HG03460 (cell line): Measurements from ENCODE around the gene SLC51A.
A peak's percentile ranks its signal among the peaks of the same experiment; 100 is the strongest.
"Not testable (repeated sequence)": the region's sequence is repeated elsewhere in the genome, so short reads cannot be mapped to it uniquely, and the experiment has no call there.

Source experiments
- ATAC-seq: cut with Tn5 transposase; IDR thresholded peaks from one replicate; pipeline ENCODE4 v1.9.1; 2021; ENCODE audit not compliant: unreplicated experiment

Gene SLC51A

DNA sequence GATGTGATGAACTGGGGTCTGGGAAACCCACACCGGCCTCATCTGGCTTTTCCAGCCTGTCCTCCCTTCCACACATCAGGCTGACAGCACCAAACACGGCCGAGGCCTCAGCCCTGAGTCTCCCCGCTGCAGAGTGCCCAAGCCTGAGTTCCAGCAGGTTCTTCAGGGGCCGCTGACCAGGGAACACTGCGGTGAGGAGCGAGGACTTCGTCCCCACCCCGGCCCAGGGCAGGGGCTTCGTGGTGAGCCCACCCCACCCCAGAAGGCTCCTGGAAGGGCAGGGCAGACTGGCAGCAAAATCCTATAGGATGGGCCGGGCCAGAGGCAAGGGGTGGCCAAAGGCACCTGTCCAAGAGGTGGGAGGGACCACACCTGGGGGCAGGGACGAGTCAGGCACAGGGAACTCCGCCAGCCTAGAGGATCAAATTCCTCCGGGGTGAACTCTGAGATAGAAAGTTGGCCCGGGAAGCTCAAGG, at the start of gene SLC51A:
TSS of gene SLC51A (plus strand) at position 446 of the 476 bp plus-strand sequence. CDS start 179 bp downstream, outside the sequence.
- no peak for ATAC-seq

DNA sequence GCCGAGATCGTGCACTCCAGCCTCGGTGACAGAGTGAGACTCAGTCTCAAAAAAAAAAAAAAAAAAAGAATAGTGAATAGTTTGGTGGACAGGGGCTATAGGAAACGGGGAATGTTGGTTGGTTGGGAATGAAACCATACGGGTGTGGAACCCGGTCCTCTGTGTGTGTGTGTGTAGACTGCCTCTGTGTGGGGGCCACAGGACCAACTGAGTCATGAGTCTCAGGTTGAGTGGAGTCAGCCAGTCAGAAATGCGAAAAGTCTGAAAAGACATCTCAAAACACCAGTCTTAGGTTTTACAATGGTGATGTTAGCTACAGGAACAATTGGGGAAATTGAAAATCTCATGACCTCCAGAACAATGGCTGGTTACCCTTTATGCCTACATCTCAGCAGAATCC, 49.6 kb upstream of the SLC51A start:
- no peak for ATAC-seq

DNA sequence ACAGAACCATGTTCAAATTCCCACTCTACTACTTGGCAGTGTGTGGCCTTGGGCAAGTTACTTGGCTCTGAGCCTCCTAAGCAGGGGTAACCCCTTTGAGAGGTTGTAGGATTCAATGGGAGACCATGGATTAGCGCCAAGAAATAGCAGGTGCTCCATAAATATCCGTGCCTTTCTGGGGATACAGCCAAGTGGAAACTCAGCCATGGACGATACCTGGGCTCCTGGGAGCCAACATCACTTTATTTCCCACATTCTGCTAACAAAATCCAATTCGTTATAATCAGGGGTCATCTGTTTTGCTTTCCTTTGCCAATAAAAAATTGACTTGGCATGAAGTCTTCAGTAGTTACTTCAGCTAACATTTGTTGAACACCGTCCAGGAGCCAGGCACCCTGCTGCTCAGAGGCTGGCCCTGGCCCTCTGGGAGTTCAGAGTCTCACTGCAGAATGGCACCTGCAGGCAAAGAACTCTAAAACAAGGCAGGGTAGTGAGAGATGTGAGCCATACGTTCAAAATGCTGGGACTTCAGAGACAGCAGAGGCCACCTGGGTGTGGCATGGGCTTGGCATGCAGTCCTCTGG, 47.4 kb upstream of the SLC51A start:
- ATAC-seq = no peak

DNA sequence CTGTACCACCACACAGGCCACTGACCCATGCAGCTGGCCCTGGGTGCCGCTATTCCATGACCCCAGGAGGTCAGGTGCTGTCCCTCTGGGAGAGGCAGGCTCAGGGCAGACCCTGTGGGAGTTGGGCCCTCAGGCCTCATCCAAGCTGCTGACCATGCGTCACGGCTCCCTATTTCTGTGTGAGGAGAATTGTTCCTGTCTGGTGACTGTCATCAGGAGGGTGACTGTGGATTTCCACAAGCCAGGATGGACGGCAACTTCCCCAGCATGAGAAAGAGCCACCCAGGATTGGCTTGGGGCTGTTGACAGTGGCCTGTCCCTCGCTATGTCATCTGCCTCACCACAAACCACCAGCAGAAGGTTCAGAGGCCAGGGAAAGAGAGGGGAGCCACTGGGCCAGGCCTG, 46.5 kb upstream of the SLC51A start:
- ATAC-seq = no peak

DNA sequence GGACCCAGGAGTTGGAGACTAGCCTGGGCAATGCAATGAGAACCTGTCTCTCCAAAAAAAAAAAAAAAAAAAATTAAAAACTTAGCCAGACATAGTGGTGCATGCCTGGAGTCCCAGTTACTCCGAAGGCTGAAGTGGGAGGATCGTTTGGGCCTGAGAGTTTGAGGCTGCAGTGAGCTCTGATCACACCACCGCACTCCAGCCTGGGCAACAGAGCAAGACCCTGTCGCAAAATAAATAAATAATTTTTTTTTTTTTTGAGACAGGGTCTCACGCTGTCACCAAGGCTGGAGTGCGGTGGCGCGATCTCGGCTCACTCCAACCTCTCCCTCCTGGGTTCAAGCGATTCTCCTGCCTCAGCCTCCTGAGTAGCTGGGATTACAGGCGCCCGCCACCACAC, 46.0 kb upstream of the SLC51A start:
- not testable (repeated sequence) for ATAC-seq

DNA sequence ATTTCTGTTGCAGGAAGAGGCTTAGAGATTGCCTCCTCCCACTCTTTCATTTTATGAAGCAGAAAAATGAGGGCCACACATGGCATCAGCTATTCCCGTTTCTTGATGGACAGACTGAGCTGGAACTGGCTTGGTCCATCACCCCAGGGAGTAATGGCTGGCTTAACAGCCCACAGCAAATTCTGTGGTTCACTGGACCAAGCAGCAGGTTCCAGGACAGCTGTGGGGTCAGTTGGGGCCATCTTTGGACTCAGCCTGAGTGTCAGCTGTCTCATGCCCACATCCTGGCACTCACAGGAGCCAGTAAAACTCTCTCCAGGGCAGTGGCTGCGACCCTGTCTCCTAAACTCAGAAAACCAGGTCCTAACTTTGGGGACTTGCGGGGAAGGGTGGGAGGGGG, 41.7 kb upstream of the SLC51A start:
- no peak for ATAC-seq

DNA sequence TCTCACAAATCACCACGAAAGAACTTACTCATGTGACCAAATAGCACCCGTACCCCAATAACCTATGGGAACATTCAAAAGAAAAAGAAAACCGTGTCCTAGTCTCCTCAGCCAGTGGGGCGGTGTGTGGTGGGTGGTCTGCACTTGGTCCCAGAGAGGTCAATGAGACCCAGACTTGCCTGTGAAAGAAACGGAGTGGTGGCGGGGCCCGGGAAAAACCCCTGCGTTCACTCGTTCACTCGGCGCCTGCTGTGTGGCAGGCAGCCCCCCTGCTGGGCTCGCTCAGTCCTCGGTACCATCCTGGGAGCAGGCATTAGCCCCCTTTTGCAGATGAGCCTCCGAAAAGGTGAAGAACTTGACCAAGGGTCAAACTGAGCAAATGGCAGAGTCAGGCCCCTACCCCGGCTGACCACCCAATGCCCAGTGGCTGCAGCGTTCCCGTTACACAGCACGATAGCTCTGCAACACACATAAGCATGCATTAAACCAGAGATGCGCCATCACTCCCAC, 41.2 kb upstream of the SLC51A start:
- no peak for ATAC-seq

DNA sequence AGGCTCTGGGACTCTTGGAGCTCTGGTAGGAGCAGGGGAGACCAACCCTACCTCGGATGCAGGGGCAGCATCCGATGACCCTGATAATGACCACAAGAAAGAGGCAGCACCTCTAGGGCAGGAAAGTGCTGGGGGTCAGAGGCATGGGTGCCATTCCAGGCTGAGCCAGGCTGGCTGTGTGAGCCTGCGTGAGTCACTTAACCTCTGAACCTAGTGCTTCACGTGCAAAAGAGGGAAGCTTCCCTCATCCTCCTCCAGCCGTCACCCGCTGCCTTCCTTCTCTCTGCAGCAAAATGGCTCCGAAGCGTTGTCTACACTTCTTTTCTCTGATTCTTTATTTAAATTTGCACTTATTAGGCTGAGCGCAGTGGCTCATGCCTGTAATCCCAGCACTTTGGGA, 40.6 kb upstream of the SLC51A start:
- no peak for ATAC-seq

DNA sequence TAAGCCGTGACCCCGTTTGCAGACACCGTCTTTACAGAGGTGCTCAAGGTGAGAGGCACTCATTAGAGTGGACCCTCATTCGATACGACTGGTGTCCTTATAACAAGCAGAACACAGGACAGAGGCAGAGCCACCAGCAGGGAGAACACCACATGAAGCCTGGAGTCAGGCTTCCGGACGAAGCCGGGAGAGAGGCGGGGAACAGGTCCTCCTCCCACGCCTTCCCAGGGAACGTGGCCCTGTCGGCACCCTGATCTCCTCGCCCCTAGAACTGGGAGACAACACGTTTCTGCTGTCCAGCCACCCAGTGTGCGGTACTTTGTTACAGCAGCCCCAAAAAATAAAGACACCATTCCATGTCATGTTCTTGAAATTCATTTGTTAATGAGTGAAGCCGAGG, 38.8 kb upstream of the SLC51A start:
- ATAC-seq = no peak

DNA sequence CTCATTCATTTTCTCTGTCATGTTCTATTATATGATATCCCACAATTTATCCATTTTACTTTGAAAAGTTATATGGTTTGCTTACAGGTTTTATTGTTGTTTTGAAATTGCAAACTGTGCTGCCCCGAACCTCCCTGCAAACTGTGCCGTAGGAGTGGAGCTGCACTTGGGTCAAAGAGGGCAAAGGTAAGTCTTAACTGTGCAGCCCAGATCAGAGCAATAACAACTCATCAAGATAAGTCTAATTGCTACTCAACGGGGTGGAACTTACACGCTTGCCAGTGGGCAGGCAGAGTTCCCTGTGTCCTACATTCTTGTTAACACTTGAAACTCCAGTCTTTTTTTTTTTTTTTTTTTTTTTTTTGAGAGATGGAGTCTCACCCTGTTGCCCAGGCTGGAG, 38.4 kb upstream of the SLC51A start:
- no peak for ATAC-seq

DNA sequence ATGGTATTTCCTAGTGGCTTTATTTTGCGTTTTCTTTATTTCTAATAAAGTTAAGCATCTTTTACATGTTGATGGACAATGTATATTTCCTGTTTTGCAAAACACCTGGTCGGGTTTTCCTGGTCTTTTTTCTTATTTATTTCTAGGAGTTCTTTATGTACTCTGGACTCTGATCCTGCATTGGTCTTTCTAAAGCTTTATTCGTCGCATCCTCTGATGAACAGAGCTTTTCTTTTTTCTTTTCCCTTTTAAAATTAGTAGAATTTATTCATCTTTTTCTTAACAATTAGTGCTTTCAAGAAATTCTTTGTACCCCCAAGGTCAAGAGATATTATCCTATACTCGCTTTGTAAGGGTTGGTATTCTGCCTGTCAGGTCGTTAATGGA, 37.3 kb upstream of the SLC51A start:
- ATAC-seq = no peak

DNA sequence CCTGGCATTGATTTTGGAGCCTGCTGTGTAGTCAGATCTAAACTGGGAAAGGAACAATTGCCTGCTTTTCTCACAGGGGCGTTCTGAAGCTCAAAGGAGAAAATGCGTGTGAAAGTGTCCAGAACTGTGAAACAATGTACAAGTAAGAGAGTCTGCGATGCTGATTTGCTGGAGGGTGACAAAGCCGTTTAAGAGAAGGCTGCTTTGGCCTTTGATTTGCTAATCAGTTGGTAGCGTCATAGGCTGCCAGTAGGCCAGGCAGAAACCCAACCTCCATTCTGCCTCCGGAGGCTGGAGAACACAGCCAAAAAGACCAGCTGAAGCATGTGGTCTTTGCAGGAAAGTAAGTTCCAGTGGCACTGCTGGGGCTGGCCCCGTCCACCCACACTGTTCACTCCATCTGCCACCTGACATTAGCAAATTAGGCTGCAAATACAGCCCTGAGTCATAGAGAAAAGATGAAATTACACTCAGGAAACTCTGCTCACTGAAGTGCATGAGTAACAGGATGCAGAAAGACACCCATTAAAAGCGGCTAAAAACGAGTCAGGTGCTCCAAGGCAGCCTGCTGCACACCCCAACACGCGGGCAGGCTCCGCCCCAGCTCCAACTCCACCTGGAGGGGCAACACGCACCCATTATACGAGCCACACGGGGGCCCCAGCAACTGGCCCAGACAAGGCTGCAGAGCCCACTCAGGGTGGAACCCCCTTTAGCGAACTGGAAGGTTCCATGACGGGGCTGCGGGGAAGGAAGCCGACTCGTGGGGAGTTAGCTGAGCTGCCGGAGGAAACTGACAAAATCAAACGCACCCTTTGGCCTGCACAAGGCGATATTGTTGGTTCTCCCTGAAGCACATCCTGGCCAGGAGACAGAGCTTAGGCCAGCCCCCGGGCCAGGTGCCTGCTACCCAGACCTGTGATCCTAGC, 36.7 kb upstream of the SLC51A start:
- ATAC-seq = peak; percentile 66

DNA sequence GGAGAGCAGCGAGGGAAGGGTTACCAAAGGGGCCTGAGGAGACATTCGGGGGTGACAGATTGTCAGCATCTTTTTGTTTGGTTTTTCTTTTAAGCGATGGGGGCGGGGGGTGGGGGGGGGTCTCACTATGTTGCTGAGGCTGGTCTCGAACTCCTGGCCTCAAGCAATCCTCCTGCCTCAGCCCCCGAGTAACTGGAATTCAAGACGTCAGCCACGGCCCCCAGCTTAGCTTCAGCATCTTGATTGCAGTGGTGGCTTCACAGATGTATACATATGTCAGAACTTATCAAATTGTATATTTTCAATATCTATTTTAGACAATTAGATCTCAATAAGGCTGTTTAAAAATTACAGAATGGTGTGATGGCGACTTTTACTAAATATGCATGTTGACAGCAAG, 36.0 kb upstream of the SLC51A start:
- ATAC-seq = no peak

DNA sequence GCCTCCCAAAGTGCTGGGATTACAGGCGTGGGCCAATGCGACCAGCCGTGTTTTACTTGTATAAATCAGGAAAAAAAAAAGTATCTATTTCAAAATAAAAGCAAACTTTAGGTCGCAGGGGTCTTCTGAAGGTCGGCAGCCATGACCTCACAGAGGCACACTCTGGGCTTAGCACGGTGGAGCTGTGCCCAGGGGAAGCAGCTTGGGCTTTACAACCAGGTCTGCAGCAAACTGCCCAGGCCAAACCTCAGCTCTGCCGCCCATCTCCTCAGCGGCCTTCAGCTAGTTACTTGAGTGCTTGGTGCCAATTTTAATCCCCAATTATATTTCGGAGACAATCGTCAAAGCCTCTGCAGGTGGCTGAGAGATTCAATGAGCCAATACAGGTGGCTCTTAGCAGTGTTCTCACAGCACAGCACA, 35.2 kb upstream of the SLC51A start:
- ATAC-seq = no peak

DNA sequence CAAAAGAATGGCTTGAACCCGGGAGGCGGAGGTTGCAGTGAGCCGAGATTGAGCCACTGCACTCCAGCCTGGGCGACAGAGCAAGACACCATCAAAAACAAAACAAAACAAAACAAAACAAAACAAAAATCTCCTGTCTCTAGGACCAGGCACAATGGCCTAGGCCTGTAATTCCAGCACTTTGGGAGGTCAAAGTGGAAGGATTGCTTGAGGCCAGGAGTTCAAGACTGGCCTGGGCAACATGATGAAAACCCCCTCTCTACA, 32.2 kb upstream of the SLC51A start:
- not testable (repeated sequence) for ATAC-seq

DNA sequence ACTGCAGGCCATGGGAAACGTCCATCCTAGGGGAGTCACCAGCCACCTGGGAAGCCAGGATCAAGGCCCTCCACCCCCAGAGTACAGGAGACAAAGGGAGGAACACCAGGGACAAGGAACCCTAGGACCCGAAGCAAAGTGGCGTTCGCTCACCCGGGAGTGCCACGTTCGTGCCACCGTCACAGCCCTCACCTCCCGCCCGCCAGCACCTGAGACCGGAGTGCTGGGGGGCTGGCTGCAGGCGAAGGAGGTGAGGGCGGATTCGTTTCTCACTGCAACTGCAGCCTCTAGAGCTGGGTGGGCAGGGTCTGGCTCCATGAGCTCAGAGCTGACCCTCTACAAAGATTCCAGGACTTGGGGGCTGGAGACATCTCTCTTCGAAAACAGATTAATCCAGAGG, 31.5 kb upstream of the SLC51A start:
- ATAC-seq = no peak

DNA sequence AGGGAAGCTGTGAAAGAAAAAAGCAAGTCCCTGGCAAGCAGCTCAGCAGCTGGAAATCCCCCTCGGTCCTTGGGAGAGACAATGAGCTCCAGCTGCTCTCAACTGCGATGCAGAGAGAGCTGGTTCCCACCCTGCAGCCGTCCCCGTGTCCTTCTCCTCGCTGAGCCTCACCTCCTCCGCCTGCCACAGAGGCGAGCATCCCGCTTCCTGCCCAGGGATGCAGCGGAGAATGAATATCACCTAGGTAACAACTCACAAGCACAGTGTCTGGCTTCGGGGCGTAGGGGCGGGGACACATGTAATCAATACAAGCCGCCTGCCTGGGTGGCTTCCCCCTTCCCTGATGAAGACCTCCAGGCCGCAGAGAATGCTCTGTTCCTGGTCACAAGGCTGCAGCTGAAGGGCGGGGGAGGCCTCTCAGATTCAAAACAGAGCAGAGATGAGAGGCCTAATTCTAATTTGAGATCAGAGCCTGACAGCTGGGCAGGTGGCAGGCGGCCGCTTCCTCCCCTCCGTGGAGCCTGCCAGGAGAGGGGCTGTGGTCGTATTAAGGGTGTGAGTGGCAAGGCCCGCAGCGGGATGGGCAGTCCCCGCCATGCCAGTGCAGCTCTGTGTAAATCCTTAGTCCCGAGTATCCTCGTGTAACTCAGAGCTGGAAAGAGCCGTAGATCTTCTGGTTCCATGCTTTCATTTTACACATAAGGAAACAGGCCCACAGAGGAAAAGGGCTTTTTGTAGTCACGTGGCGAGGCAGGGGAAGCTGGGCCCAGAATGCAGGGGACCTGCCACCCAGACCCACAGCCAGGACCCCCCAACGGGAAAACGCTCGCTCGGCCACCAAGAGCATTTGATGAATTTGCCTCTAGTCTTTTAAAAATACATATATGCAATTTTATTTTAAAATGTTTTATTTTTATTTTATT, 29.4 kb upstream of the SLC51A start:
- peak; percentile 53 for ATAC-seq

DNA sequence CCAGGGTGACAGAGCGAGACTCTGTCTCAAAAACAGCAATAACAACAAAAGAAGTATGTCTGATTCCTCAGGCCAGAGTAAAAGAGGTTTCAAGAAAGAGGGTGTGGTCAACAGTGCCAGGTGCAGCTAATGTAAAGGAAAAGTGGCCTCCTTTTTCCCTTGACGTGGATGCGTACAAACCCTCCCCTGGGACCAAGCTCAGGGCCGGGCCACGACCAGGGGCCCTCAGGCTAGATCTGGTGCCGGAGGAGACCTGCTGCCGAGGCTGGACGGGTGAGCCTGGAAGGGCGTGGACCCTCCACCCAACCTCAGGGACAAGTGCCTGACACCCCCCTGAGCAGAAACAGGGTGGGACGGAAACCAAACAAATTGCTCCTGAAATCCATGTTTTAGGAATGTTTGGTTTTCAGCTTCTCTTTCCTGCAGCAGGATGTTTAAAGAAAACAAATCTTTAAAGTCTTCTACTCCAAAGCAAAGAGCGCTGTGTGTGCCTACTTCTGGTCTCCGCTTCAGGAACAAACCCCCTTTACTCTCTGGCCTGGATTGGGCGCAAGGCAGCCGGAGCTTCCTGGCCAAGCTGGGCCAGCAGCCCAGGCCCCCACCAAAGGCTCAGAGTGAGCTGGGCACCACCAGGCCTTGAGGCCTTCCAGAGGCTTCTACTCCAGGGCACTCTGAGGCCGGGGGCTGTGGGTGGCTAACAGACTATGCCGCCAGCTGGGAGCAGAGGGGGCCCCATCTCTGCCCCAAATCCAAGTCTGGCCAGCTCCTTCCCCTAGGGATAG, 26.6 kb upstream of the SLC51A start:
- ATAC-seq = no peak

DNA sequence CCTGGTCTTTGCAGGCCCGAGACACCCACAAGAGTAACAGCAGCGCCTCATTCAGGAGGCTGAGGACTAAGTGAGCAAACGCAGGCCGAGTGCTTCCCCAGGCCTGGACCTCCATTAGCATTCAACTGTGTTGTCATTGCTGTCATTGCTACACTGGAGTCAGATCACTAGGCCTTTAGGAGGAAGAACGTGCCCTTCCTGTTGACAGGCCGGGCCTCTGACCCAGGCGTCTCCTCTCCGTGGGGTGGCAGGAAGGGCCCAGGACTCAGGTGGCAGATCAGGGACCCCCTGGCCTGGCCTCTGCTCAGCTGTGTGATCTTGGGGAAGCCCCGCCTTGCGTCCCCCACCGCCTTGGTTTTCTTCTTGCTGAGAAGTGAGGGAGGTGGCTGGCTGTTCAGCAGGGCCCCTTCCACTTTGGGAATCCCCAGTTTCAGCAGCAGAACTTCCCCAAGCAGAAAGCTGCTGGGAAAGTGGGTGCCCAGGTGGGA, 24.3 kb upstream of the SLC51A start:
- no peak for ATAC-seq

DNA sequence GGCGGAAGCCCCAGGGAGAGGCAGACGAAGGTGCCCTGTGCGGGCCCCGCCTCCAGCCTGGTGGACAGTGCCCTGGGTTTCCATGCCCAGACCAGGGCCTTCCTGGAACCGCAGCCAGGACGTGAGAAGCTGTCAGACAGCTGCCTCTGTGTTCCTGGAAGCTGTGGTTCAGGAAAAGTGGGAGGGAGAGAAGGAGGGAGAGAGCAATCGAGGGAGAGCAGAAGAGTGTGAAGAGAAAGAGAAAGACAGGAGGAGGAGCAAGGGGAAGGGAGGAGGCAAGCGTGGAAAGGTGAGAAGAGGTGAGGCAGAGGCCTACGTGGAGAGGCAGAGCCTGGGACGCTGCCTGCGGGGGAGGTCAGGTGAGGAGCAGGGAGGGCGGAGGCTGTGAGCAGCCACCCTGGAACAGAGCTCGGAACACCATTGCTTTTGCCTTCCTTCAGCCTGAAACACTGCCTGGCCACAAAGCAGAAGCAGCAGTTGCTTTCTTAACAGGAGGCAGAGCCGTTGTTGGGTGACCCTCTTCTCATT, 23.7 kb upstream of the SLC51A start:
- ATAC-seq = no peak
